ES-I3 (cell line): ENCODE results near the gene PSMC5.
"Not testable (repeated sequence)": the region's sequence is repeated elsewhere in the genome, so short reads cannot be mapped to it uniquely, and the experiment has no call there.

Experiments
- H3K36me3 ChIP-seq: 2 replicates; pipeline ENCODE4 v1.6.1; 2013; ENCODE audit warnings: mild to moderate bottlenecking, low read length, control low read depth, moderate library complexity; ENCODE audit not compliant: insufficient read depth
- H3K4me1 ChIP-seq: 2 replicates; pipeline ENCODE4 v1.6.1; 2013; ENCODE audit warnings: mild to moderate bottlenecking, control low read depth, low read length; ENCODE audit not compliant: insufficient read depth
- H3K9ac ChIP-seq: 2 replicates; pipeline ENCODE4 v1.6.1; 2013; ENCODE audit warnings: low read depth, mild to moderate bottlenecking, low read length, moderate library complexity
- H3K9me3 ChIP-seq: 2 replicates; pipeline ENCODE4 v1.6.1; 2013; ENCODE audit warnings: mild to moderate bottlenecking, low read length, moderate library complexity; ENCODE audit not compliant: control insufficient read depth, insufficient read depth

PSMC5 gene

DNA sequence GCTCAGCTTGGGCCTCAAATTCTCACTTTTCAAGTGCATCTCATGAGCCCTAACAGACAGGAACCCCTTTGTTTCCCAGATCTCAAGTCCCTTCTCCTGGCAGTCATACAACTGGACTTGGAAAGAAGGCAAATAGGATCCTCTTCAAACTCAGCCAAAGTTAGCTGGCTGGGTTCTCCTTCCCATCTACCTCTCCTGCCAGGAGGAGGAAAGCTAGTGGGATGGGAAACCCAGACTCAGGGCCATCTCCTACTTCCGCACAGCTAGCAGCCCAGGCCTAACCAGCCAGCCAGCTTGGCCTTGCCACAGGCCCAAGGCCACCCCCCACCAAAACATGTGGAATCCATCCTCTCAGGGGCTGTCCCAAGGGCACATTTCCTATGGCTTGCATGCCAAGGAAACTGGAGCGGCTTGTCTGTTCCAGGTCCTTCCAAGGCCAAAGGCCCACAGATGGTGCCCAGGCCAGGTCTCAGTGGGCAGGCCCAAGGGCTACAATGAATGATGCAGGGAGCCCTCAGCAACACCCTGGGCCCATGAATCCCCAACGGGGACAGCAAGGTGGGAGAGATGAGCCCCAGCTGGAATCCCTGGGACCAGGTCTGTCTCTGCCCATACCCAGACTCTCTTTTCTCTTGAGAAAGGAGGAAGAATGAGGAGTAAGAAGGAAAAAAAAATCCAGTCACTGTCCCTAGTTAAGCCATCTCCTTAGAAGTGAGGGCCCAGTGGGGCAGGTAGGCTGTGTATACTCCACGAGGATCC lies 13.5 kb downstream of the PSMC5 start:
- 0 out of 2 replicates have a peak, but pooled peaks cover 4% of the 10 kb centered on the region for H3K36me3 ChIP-seq
- peaks cover 20% of the 10 kb centered on the region for H3K4me1 ChIP-seq
- no peaks in the 10 kb centered on the region for H3K9me3 ChIP-seq
- H3K9ac ChIP-seq = peak overlapping the region; percentile 74

DNA sequence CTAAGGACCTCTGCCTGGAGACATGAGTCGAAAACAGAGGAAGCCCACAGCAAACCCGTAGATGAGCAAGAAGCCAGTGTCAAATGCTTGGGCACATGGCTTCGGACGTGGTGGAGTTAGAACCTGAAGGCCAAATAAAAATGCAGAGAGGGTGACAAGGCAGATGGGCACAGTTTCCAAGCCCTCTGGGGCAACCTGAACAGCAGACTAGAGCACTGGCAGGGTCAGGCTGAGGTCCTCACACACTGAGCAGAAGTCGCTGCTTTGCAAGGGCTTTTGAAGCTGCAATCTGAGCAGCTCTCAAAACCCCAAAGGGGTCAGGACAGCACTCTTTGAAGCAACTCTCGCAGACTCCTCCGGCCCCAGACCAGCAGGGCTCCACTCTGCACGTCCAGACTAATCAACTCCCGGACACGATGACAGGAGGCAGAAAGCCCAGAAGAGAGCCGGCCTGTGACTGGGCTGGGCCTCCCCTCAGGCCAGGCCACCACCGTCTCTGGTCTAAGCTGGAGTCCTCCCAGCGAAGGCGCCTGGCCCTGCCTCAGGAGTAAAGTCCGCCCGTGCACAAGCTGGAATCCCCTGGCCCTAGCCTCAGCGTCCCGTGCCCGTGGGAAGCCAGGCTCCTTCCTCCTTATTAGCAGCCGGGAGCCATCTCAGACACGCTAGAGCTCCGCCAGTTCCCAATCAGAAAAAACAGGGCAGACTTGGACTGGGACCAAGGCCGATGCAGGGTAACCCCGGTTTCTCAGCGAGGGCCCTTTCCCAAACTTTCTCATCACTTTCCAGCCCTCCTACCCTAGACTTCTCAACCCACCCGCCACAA lies 14.3 kb downstream of the PSMC5 start:
- peaks cover 20% of the 10 kb centered on the region for H3K4me1 ChIP-seq
- 0 out of 2 replicates have a peak, but pooled peaks cover 3% of the 10 kb centered on the region for H3K36me3 ChIP-seq
- H3K9me3 ChIP-seq = no peaks in the 10 kb centered on the region
- peak overlapping the region; percentile 74 for H3K9ac ChIP-seq

DNA sequence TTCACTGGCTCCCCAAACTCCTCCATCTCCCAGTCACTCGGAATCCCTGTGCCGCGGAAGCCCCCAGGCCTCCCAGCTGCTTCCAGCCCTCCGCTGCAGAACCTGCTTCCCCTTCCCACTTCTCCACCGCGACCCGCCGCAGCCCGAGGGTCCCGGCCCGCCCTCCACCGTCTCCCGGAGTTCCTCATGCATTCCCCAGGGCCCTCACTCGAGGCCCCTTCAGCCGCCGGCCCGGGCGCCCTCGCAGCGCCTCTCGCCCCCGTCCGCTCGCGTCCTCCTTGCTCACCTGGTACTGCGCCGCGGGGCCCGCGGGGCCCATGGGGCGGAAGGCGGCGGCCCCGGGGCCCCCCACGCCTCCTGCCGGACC lies 14.9 kb downstream of the PSMC5 start:
- no peaks in the 10 kb centered on the region for H3K36me3 ChIP-seq
- H3K9me3 ChIP-seq = no peaks in the 10 kb centered on the region
- H3K4me1 ChIP-seq = peaks cover 20% of the 10 kb centered on the region
- peak overlapping the region; percentile 74 for H3K9ac ChIP-seq

GRCh38 chr17:63842540-63843386 lies 15.5 kb downstream of the PSMC5 start, which contains the start of gene SMARCD2:
Gene SMARCD2 (minus strand): TSS chr17:63842685. CDS start chr17:63842674, 11 bp downstream.
- Histone ChIP-seq H3K4me1 (peaks cover 20% of the 10 kb centered on the region), H3K9ac (peak within 1 kb of the TSS; percentile 74), H3K9me3 (no peaks in the 10 kb centered on the region), H3K36me3 (no peaks in the 10 kb centered on the region)

- Histone ChIP-seq H3K9ac (peak overlapping the region; percentile 69), H3K4me1 (peaks cover 16% of the 10 kb centered on the region)
- not testable (repeated sequence) for H3K36me3 ChIP-seq, H3K9me3 ChIP-seq
These were observed 16.2 kb downstream of the PSMC5 start for GRCh38 chr17:63843387-63843888.

GRCh38 chr17:63843910-63844677 lies 16.9 kb downstream of the PSMC5 start:
- Histone ChIP-seq H3K9me3 (no peaks in the 10 kb centered on the region), H3K36me3 (no peaks in the 10 kb centered on the region), H3K4me1 (peaks cover 11% of the 10 kb centered on the region), H3K9ac (peak overlapping the region; percentile 69; the same call in 1 of the 2 replicates)

DNA sequence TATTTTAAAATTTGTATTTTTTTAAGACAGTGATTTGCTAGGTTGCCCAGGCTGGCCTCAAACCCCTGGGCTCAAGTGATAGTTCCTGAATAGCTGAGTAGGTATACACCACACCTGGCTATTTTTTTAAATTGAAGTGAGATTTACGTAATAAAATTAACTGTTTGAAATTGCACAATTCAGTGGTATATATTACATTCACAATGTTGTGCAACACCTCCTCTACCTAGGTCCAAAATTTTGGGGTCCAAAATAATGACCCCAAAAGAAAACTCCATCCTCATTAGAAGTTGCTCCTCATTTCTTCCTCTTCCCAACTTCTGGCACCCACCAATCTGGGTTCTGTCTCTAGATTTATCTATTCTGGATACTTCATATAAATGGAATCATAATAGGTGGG lies 18.3 kb downstream of the PSMC5 start:
- Histone ChIP-seq H3K9ac (no peak overlapping the region), H3K4me1 (peaks cover 5% of the 10 kb centered on the region; the same call in 1 of the 2 replicates), H3K9me3 (no peaks in the 10 kb centered on the region), H3K36me3 (no peaks in the 10 kb centered on the region)

GRCh38 chr17:63847525-63848249 lies 20.5 kb downstream of the PSMC5 start:
- Histone ChIP-seq H3K36me3 (no peaks in the 10 kb centered on the region), H3K9me3 (no peaks in the 10 kb centered on the region), H3K4me1 (no peaks in the 10 kb centered on the region), H3K9ac (no peak overlapping the region)

- Histone ChIP-seq H3K9me3 (no peaks in the 10 kb centered on the region), H3K4me1 (no peaks in the 10 kb centered on the region), H3K9ac (peak overlapping the region; percentile 9), H3K36me3 (no peaks in the 10 kb centered on the region)
These were observed 21.8 kb downstream of the PSMC5 start for GRCh38 chr17:63848834-63849689.

- H3K4me1 ChIP-seq = no peaks in the 10 kb centered on the region
- H3K9me3 ChIP-seq = no peaks in the 10 kb centered on the region
- H3K36me3 ChIP-seq = no peaks in the 10 kb centered on the region
- H3K9ac ChIP-seq = no peak overlapping the region
These were observed 23.2 kb downstream of the PSMC5 start for GRCh38 chr17:63850401-63850800.

GRCh38 chr17:63853260-63853659 lies 26.0 kb downstream of the PSMC5 start:
- H3K4me1 ChIP-seq = no peaks in the 10 kb centered on the region
- H3K36me3 ChIP-seq = no peaks in the 10 kb centered on the region
- H3K9me3 ChIP-seq = no peaks in the 10 kb centered on the region
- no peak overlapping the region for H3K9ac ChIP-seq

GRCh38 chr17:63854709-63855108 lies 27.5 kb downstream of the PSMC5 start:
- H3K36me3 ChIP-seq = no peaks in the 10 kb centered on the region
- H3K9ac ChIP-seq = no peak overlapping the region
- H3K9me3 ChIP-seq = no peaks in the 10 kb centered on the region
- no peaks in the 10 kb centered on the region for H3K4me1 ChIP-seq
